ENCODE data around the gene KLHDC10. TPM values are rescaled to one million over a fixed set of nuclear protein-coding genes. Genes with fewer than 3 reads are reported as not detected.

KLHDC10 gene
- total RNA-seq, 1 donor from 2014 or later, result 29.8 TPM

- Mint-ChIP-seq H3K27ac (ENCODE audit: unreplicated experiment) (no peak overlapping the region), H3K4me1 (ENCODE audit: low read depth, unreplicated experiment) (peaks cover 6% of the 10 kb centered on the region), H3K9me3 (ENCODE audit: unreplicated experiment) (no peaks in the 10 kb centered on the region), H3K4me3 (ENCODE audit: unreplicated experiment) (no peak overlapping the region), H3K36me3 (ENCODE audit: unreplicated experiment) (no peaks in the 10 kb centered on the region), H3K27me3 (ENCODE audit: unreplicated experiment) (no peaks in the 10 kb centered on the region)
- DNase-seq, result no peak
- TF ChIP-seq CTCF (IDR thresholded peaks at IDR 0.05; ENCODE audit: partially characterized antibody, unreplicated experiment), result no peak
Observed at GRCh38 chr7:130133029-130133782, 62.9 kb downstream of the KLHDC10 start.

- Mint-ChIP-seq H3K4me1 (ENCODE audit: low read depth, unreplicated experiment) (peaks cover 6% of the 10 kb centered on the region), H3K27me3 (ENCODE audit: unreplicated experiment) (peaks cover 2% of the 10 kb centered on the region), H3K36me3 (ENCODE audit: unreplicated experiment) (no peaks in the 10 kb centered on the region), H3K9me3 (ENCODE audit: unreplicated experiment) (no peaks in the 10 kb centered on the region), H3K4me3 (ENCODE audit: unreplicated experiment) (no peak overlapping the region), H3K27ac (ENCODE audit: unreplicated experiment) (no peak overlapping the region)
- no peak for DNase-seq
- no peak for TF ChIP-seq CTCF (IDR thresholded peaks at IDR 0.05; ENCODE audit: partially characterized antibody, unreplicated experiment)
Observed at GRCh38 chr7:130134106-130134636, 63.8 kb downstream of the KLHDC10 start.

GRCh38 chr7:130134726-130135125, 64.4 kb downstream of the KLHDC10 start:
- H3K27me3 Mint-ChIP-seq (ENCODE audit: unreplicated experiment), result peaks cover 2% of the 10 kb centered on the region
- no peak overlapping the region for H3K27ac Mint-ChIP-seq (ENCODE audit: unreplicated experiment)
- TF ChIP-seq CTCF (IDR thresholded peaks at IDR 0.05; ENCODE audit: partially characterized antibody, unreplicated experiment), result no peak
- H3K4me3 Mint-ChIP-seq (ENCODE audit: unreplicated experiment), result no peak overlapping the region
- no peaks in the 10 kb centered on the region for H3K9me3 Mint-ChIP-seq (ENCODE audit: unreplicated experiment)
- peaks cover 9% of the 10 kb centered on the region for H3K4me1 Mint-ChIP-seq (ENCODE audit: low read depth, unreplicated experiment)
- no peak for DNase-seq
- H3K36me3 Mint-ChIP-seq (ENCODE audit: unreplicated experiment), result no peaks in the 10 kb centered on the region

GRCh38 chr7:130135208-130136205, 65.2 kb downstream of the KLHDC10 start:
- peaks cover 14% of the 10 kb centered on the region for H3K4me1 Mint-ChIP-seq (ENCODE audit: low read depth, unreplicated experiment)
- no peaks in the 10 kb centered on the region for H3K36me3 Mint-ChIP-seq (ENCODE audit: unreplicated experiment)

More at GRCh38 chr7:130135208-130136205, 65.2 kb downstream of the KLHDC10 start:
- no peak for TF ChIP-seq CTCF (IDR thresholded peaks at IDR 0.05; ENCODE audit: partially characterized antibody, unreplicated experiment)
- Mint-ChIP-seq H3K27ac (ENCODE audit: unreplicated experiment) (no peak overlapping the region), H3K27me3 (ENCODE audit: unreplicated experiment) (peaks cover 2% of the 10 kb centered on the region), H3K4me3 (ENCODE audit: unreplicated experiment) (no peak overlapping the region), H3K9me3 (ENCODE audit: unreplicated experiment) (no peaks in the 10 kb centered on the region)
- DNase-seq, result no peak

All from glutamatergic neuron (in vitro differentiated cells).